HG03025 (cell line): ENCODE measurements around the gene HMCN2.
"Not testable (repeated sequence)": the region's sequence is repeated elsewhere in the genome, so short reads cannot be mapped to it uniquely, and the experiment has no call there.

Experiments used
- ATAC-seq: cut with Tn5 transposase; IDR thresholded peaks from one replicate; pipeline ENCODE4 v1.9.1; 2021; ENCODE audit warnings: mild to moderate bottlenecking, moderate library complexity; ENCODE audit not compliant: unreplicated experiment, low FRiP score

The HMCN2 gene

GRCh38 chr9:130426467-130426773 lies 160.9 kb downstream of the HMCN2 start:
- ATAC-seq, result no peak

- ATAC-seq, result no peak
Measured at GRCh38 chr9:130426883-130427282, 161.3 kb downstream of the HMCN2 start.

- no peak for ATAC-seq
Measured at GRCh38 chr9:130427326-130427725, 161.8 kb downstream of the HMCN2 start.

- ATAC-seq, result no peak
Measured at GRCh38 chr9:130428086-130428665, 162.6 kb downstream of the HMCN2 start.

GRCh38 chr9:130429381-130429780 lies 163.8 kb downstream of the HMCN2 start:
- ATAC-seq, result no peak

- ATAC-seq, result no peak
Measured at GRCh38 chr9:130429831-130430230, 164.3 kb downstream of the HMCN2 start.

GRCh38 chr9:130430232-130430631 lies 164.7 kb downstream of the HMCN2 start:
- no peak for ATAC-seq

- ATAC-seq, result no peak
Measured at GRCh38 chr9:130430734-130431535, 165.4 kb downstream of the HMCN2 start.

GRCh38 chr9:130431536-130432303 lies 166.2 kb downstream of the HMCN2 start:
- no peak for ATAC-seq

GRCh38 chr9:130432362-130432761 lies 166.8 kb downstream of the HMCN2 start:
- no peak for ATAC-seq

GRCh38 chr9:130432796-130433167 lies 167.2 kb downstream of the HMCN2 start:
- no peak for ATAC-seq

- no peak for ATAC-seq
Measured at GRCh38 chr9:130433168-130433946, 167.8 kb downstream of the HMCN2 start.

- no peak for ATAC-seq
Measured at GRCh38 chr9:130433947-130434262, 168.3 kb downstream of the HMCN2 start.

GRCh38 chr9:130434656-130435055 lies 169.1 kb downstream of the HMCN2 start:
- ATAC-seq, result not testable (repeated sequence)

- no peak for ATAC-seq
Measured at GRCh38 chr9:130437011-130437789, 171.6 kb downstream of the HMCN2 start.

- ATAC-seq, result no peak
Measured at GRCh38 chr9:130438382-130438981, 172.9 kb downstream of the HMCN2 start.

- no peak for ATAC-seq
Measured at GRCh38 chr9:130441031-130441430, 175.5 kb downstream of the HMCN2 start.

- no peak for ATAC-seq
Measured at GRCh38 chr9:130442746-130443455, 177.3 kb downstream of the HMCN2 start.

GRCh38 chr9:130443456-130443801 lies 177.9 kb downstream of the HMCN2 start:
- no peak for ATAC-seq
